ENCODE measurements around the gene APH1A. TPM values are rescaled to one million over a fixed set of nuclear protein-coding genes. Genes with fewer than 3 reads are reported as not detected.
"Not testable (repeated sequence)": the region's sequence is repeated elsewhere in the genome, so short reads cannot be mapped to it uniquely, and the experiment has no call there.

APH1A gene
- 100 to 1,000 TPM in 2 of 3 donors, 10 to 100 TPM in 1; 86.9 to 138 (median 104) TPM for total RNA-seq

- peak within 1 kb of the TSS; percentile 94 to 97 (median 95) for H3K4me3 ChIP-seq
- TF ChIP-seq POLR2A (IDR thresholded peaks at IDR 0.05) (peak; percentile 46), POLR2AphosphoS5 (IDR thresholded peaks at IDR 0.05) (peak; percentile 84 to 91 (median 90)), CTCF (IDR thresholded peaks at IDR 0.05) (no peak)
- peaks cover 10 to 12% of the 10 kb centered on the region in 2 donors for H3K4me1 ChIP-seq
- peaks cover 11% of the 10 kb centered on the region for H3K36me3 ChIP-seq
- peak within 1 kb of the TSS; percentile 93 to 97 for H3K27ac ChIP-seq
- H3K9me3 ChIP-seq, result no peaks in the 10 kb centered on the region
- H3K27me3 ChIP-seq, result no peaks in the 10 kb centered on the region
- intact Hi-C loops (cut with DNase I; ENCODE audit: low total_unique reads), result no loop called here
- DNase-seq (ENCODE audit: low spot score in 2 of 2), result peak; percentile 96
Observed at GRCh38 chr1:150268705-150269403, at the start of gene APH1A. APH1A (minus strand) TSS chr1:150269016; CDS start chr1:150268810, 206 bp downstream.

- intact Hi-C loops (cut with DNase I; ENCODE audit: low total_unique reads); H3K27me3 ChIP-seq; DNase-seq (ENCODE audit: low spot score in 2 of 2); H3K9me3 ChIP-seq; H3K4me3 ChIP-seq; H3K4me1 ChIP-seq; H3K36me3 ChIP-seq; H3K27ac ChIP-seq: not testable (repeated sequence)
Observed at GRCh38 chr1:150314691-150315090, 45.9 kb upstream of the APH1A start.

- intact Hi-C loops (cut with DNase I; ENCODE audit: low total_unique reads), result no loop called here
- no peak for TF ChIP-seq CTCF (IDR thresholded peaks at IDR 0.05)
- TF ChIP-seq POLR2A (IDR thresholded peaks at IDR 0.05), result no peak
- TF ChIP-seq POLR2AphosphoS5 (IDR thresholded peaks at IDR 0.05), result no peak
- H3K4me3 ChIP-seq, result no peak overlapping the region
- H3K4me1 ChIP-seq, result no peaks in the 10 kb centered on the region
- no peak for DNase-seq (ENCODE audit: low spot score in 2 of 2)
- no peaks in the 10 kb centered on the region for H3K27me3 ChIP-seq
- no peak overlapping the region for H3K27ac ChIP-seq
- no peaks in the 10 kb centered on the region for H3K36me3 ChIP-seq
- H3K9me3 ChIP-seq, result no peaks in the 10 kb centered on the region
Observed at GRCh38 chr1:150311762-150312161, 42.9 kb upstream of the APH1A start.

GRCh38 chr1:150309758-150310508 lies 41.1 kb upstream of the APH1A start:
- DNase-seq (ENCODE audit: low spot score in 2 of 2), result no peak
- intact Hi-C loops (cut with DNase I; ENCODE audit: low total_unique reads), result no loop called here
- H3K4me3 ChIP-seq, result no peak overlapping the region
- H3K27ac ChIP-seq, result no peak overlapping the region
- H3K27me3 ChIP-seq, result no peaks in the 10 kb centered on the region
- H3K4me1 ChIP-seq, result no peaks in the 10 kb centered on the region
- H3K36me3 ChIP-seq, result no peaks in the 10 kb centered on the region
- no peaks in the 10 kb centered on the region for H3K9me3 ChIP-seq
- no peak for TF ChIP-seq POLR2AphosphoS5 (IDR thresholded peaks at IDR 0.05)
- no peak for TF ChIP-seq POLR2A (IDR thresholded peaks at IDR 0.05)
- no peak for TF ChIP-seq CTCF (IDR thresholded peaks at IDR 0.05)

- H3K27ac ChIP-seq; H3K36me3 ChIP-seq; H3K27me3 ChIP-seq; DNase-seq (ENCODE audit: low spot score in 2 of 2); H3K9me3 ChIP-seq; H3K4me3 ChIP-seq; H3K4me1 ChIP-seq; intact Hi-C loops (cut with DNase I; ENCODE audit: low total_unique reads): not testable (repeated sequence)
Observed at GRCh38 chr1:150308585-150308984, 39.8 kb upstream of the APH1A start.

- TF ChIP-seq POLR2A (IDR thresholded peaks at IDR 0.05) (no peak), CTCF (IDR thresholded peaks at IDR 0.05) (no peak), POLR2AphosphoS5 (IDR thresholded peaks at IDR 0.05) (no peak)
- Histone ChIP-seq H3K27me3 (no peaks in the 10 kb centered on the region), H3K27ac (no peak overlapping the region), H3K36me3 (peaks cover 5% of the 10 kb centered on the region), H3K9me3 (no peaks in the 10 kb centered on the region), H3K4me1 (no peaks in the 10 kb centered on the region), H3K4me3 (no peak overlapping the region)
- no peak for DNase-seq (ENCODE audit: low spot score in 2 of 2)
- intact Hi-C loops (cut with DNase I; ENCODE audit: low total_unique reads), result no loop called here
Observed at GRCh38 chr1:150302902-150303301, 34.1 kb upstream of the APH1A start.

Measured in breast epithelium (tissue), 4 donors.